Smooth muscle cell (in vitro differentiated cells): Measurements from ENCODE around the gene ACSF3. TPM values are rescaled to one million over a fixed set of nuclear protein-coding genes. Genes with fewer than 3 reads are reported as not detected.

Experiments
- DNase-seq: peaks from one replicate; lab custom pipeline; 2025; ENCODE audit not compliant: unreplicated experiment; lab: John Stamatoyannopoulos, UW
- H2AFZ ChIP-seq: fragments of 200-600 bp; sonication (generic); 2 replicates; pipeline ENCODE4 v1.6.0; 2016; ENCODE audit warnings: antibody characterized with exemption, low read depth, mild to moderate bottlenecking
- H3F3A ChIP-seq: fragments of 200-600 bp; sonication (generic); 2 replicates; pipeline ENCODE4 v1.6.0; 2017; ENCODE audit warnings: antibody characterized with exemption, low read depth
- H3K27ac ChIP-seq: fragments of 200-600 bp; sonication (generic); 2 replicates; pipeline ENCODE4 v1.5.1; 2016; ENCODE audit warnings: low read depth, mild to moderate bottlenecking
- H3K27me3 ChIP-seq: fragments of 200-600 bp; sonication (generic); 2 replicates; pipeline ENCODE4 v1.6.1; 2016; ENCODE audit warnings: low read depth, mild to moderate bottlenecking
- H3K36me3 ChIP-seq: fragments of 200-600 bp; sonication (generic); 2 replicates; pipeline ENCODE4 v1.5.1; 2016; ENCODE audit warnings: low read depth
- H3K4me1 ChIP-seq: fragments of 200-600 bp; sonication (generic); 2 replicates; pipeline ENCODE4 v1.5.1; 2016; ENCODE audit warnings: low read depth
- H3K4me2 ChIP-seq: fragments of 200-600 bp; sonication (generic); 2 replicates; pipeline ENCODE4 v1.6.0; 2016; ENCODE audit warnings: mild to moderate bottlenecking
- H3K4me3 ChIP-seq: fragments of 200-600 bp; sonication (generic); 2 replicates; pipeline ENCODE4 v1.5.1; 2016; ENCODE audit warnings: mild to moderate bottlenecking
- H3K79me2 ChIP-seq: fragments of 200-600 bp; sonication (generic); 2 replicates; pipeline ENCODE4 v1.6.0; 2016; ENCODE audit warnings: low read depth, mild to moderate bottlenecking
- H3K9ac ChIP-seq: fragments of 200-600 bp; sonication (generic); 2 replicates; pipeline ENCODE4 v1.6.0; 2016; ENCODE audit warnings: low read depth
- H3K9me3 ChIP-seq: fragments of 200-600 bp; sonication (generic); replicated peaks from 2 replicates; pipeline ENCODE4 v1.5.1; 2016; ENCODE audit warnings: low read depth
- H4K20me1 ChIP-seq: fragments of 200-600 bp; sonication (generic); 2 replicates; pipeline ENCODE4 v1.6.0; 2016; ENCODE audit warnings: low read depth
- WGBS: methylation state at CpG from one replicate; pipeline ENCODE4 v1.1.7; 2016; ENCODE audit warnings: low lambda C conversion rate; 5-methylcytosine and 5-hydroxymethylcytosine counted together
- polyA plus RNA-seq: library from polyadenylated mRNA; unstranded; fragments of >200 nt; fragmentation: Nextera tagmentation; extraction: Ambion mirVana; gene quantifications from 2 replicates; pipeline ENCODE4 v1.2.1, GENCODE V29; 2016
- total RNA-seq: library from RNA; depleted of rRNA; stranded (reverse); fragments of >200 nt; gene quantifications from 2 replicates; pipeline ENCODE4 v1.2.3, GENCODE V29; 2014
- TF ChIP-seq, protein P1 (sequence below): fragments of 200-600 bp; sonication (generic); IDR thresholded peaks from 2 replicates; pipeline ENCODE4 v1.5.1; 2017; ENCODE audit warnings: borderline replicate concordance, mild to moderate bottlenecking, antibody characterized with exemption; ENCODE audit not compliant: insufficient read depth, poor library complexity, severe bottlenecking

Gene ACSF3
- total and polyA plus RNA-seq, 2 experiments from 2014 or later: 13.6 to 15.1 TPM

DNA sequence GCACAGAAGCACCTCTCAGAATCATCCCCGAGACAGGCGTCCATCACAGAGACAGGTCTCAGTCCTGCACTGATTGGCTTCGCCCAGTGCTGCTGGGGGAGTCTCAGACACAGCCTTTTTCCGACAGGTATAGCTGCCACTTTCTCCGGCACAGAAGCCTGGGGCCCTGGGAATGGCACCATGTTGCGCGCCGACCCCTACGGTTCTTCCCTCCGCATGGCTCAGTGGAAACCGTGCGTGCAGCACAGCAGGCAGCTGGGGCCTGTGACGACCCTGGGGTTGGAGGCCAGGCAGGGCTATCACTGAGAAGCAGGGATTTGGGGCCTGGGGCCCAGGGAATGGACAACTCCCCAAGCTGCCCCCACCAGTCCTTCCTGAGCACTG is 48.2 kb downstream of the ACSF3 start:
- TF ChIP-seq, protein P1, sequence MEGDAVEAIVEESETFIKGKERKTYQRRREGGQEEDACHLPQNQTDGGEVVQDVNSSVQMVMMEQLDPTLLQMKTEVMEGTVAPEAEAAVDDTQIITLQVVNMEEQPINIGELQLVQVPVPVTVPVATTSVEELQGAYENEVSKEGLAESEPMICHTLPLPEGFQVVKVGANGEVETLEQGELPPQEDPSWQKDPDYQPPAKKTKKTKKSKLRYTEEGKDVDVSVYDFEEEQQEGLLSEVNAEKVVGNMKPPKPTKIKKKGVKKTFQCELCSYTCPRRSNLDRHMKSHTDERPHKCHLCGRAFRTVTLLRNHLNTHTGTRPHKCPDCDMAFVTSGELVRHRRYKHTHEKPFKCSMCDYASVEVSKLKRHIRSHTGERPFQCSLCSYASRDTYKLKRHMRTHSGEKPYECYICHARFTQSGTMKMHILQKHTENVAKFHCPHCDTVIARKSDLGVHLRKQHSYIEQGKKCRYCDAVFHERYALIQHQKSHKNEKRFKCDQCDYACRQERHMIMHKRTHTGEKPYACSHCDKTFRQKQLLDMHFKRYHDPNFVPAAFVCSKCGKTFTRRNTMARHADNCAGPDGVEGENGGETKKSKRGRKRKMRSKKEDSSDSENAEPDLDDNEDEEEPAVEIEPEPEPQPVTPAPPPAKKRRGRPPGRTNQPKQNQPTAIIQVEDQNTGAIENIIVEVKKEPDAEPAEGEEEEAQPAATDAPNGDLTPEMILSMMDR: no peak
- no peak overlapping the region for H3K4me2 ChIP-seq
- no peaks in the 10 kb centered on the region for H3K79me2 ChIP-seq
- H3K36me3 ChIP-seq: no peaks in the 10 kb centered on the region
- no peak overlapping the region for H3K9ac ChIP-seq
- no peaks in the 10 kb centered on the region for H3F3A ChIP-seq
- H3K4me3 ChIP-seq: no peak overlapping the region
- H2AFZ ChIP-seq: no peak overlapping the region
- no peaks in the 10 kb centered on the region for H3K9me3 ChIP-seq
- DNase-seq: no peak
- H3K27me3 ChIP-seq: no peaks in the 10 kb centered on the region
- H3K4me1 ChIP-seq: no peaks in the 10 kb centered on the region
- no peak overlapping the region for H3K27ac ChIP-seq
- over 99% methylated on average over 13 of the region's 13 CpGs for WGBS
- H4K20me1 ChIP-seq: no peaks in the 10 kb centered on the region

- no peak overlapping the region for H3K4me2 ChIP-seq
- no peaks in the 10 kb centered on the region for H4K20me1 ChIP-seq
- no peaks in the 10 kb centered on the region for H3K79me2 ChIP-seq
- H3K36me3 ChIP-seq: no peaks in the 10 kb centered on the region
- H3F3A ChIP-seq: no peaks in the 10 kb centered on the region
- no peak overlapping the region for H2AFZ ChIP-seq
- H3K27me3 ChIP-seq: no peaks in the 10 kb centered on the region
- no peaks in the 10 kb centered on the region for H3K9me3 ChIP-seq
- TF ChIP-seq, protein P1: no peak
- DNase-seq: no peak
- no peak overlapping the region for H3K9ac ChIP-seq
- WGBS: 94% methylated on average over 13 of the region's 13 CpGs
- no peak overlapping the region for H3K27ac ChIP-seq
- no peaks in the 10 kb centered on the region for H3K4me1 ChIP-seq
- H3K4me3 ChIP-seq: no peak overlapping the region
These were observed 49.0 kb downstream of the ACSF3 start for GRCh38 chr16:89142474-89143195.

- H3K36me3 ChIP-seq: no peaks in the 10 kb centered on the region
- H3K27me3 ChIP-seq: no peaks in the 10 kb centered on the region
- H3K4me3 ChIP-seq: no peak overlapping the region
- H3K4me1 ChIP-seq: no peaks in the 10 kb centered on the region
- H3K27ac ChIP-seq: no peak overlapping the region
- H3K4me2 ChIP-seq: no peak overlapping the region
- H3K9me3 ChIP-seq: no peaks in the 10 kb centered on the region
- TF ChIP-seq, protein P1: no peak
- no peak overlapping the region for H2AFZ ChIP-seq
- H3K79me2 ChIP-seq: no peaks in the 10 kb centered on the region
- H4K20me1 ChIP-seq: no peaks in the 10 kb centered on the region
- H3F3A ChIP-seq: no peaks in the 10 kb centered on the region
- no peak overlapping the region for H3K9ac ChIP-seq
- WGBS: 97% methylated on average over 13 of the region's 17 CpGs
- DNase-seq: no peak
These were observed 49.6 kb downstream of the ACSF3 start for GRCh38 chr16:89143201-89143741.
